ENCODE results near the gene NIPAL3.

The NIPAL3 gene

GRCh38 chr1:24415334-24415909 lies at the start of gene NIPAL3:
Gene NIPAL3, plus strand, starts transcription at chr1:24415802. Its CDS starts 3,746 bp downstream, at chr1:24419548.
- FAIRE-seq (peak; percentile 78), DNase-seq (ENCODE audit: low spot score) (peak; percentile 98)

GRCh38 chr1:24366707-24367106 lies 48.9 kb upstream of the NIPAL3 start:
- no peak for FAIRE-seq
- no peak for DNase-seq (ENCODE audit: low spot score)

GRCh38 chr1:24369199-24369598 lies 46.4 kb upstream of the NIPAL3 start:
- no peak for FAIRE-seq
- no peak for DNase-seq (ENCODE audit: low spot score)

GRCh38 chr1:24369801-24370200 lies 45.8 kb upstream of the NIPAL3 start:
- DNase-seq (ENCODE audit: low spot score), result no peak
- FAIRE-seq, result no peak

- FAIRE-seq (no peak), DNase-seq (ENCODE audit: low spot score) (no peak)
Observed at GRCh38 chr1:24373044-24373443, 42.6 kb upstream of the NIPAL3 start.

GRCh38 chr1:24373710-24374109 lies 41.9 kb upstream of the NIPAL3 start:
- FAIRE-seq (no peak), DNase-seq (ENCODE audit: low spot score) (no peak)

- FAIRE-seq (no peak), DNase-seq (ENCODE audit: low spot score) (no peak)
Observed at GRCh38 chr1:24374891-24375786, 40.5 kb upstream of the NIPAL3 start.

GRCh38 chr1:24379733-24380315 lies 35.8 kb upstream of the NIPAL3 start:
- no peak for DNase-seq (ENCODE audit: low spot score)
- no peak for FAIRE-seq

- DNase-seq (ENCODE audit: low spot score) (no peak), FAIRE-seq (no peak)
Observed at GRCh38 chr1:24380508-24380907, 35.1 kb upstream of the NIPAL3 start.

GRCh38 chr1:24381256-24381655 lies 34.3 kb upstream of the NIPAL3 start:
- FAIRE-seq (no peak), DNase-seq (ENCODE audit: low spot score) (no peak)

GRCh38 chr1:24382165-24382577 lies 33.4 kb upstream of the NIPAL3 start:
- no peak for DNase-seq (ENCODE audit: low spot score)
- FAIRE-seq, result no peak

- FAIRE-seq, result no peak
Observed at GRCh38 chr1:24383381-24383940, 32.1 kb upstream of the NIPAL3 start.

GRCh38 chr1:24384251-24385090 lies 31.1 kb upstream of the NIPAL3 start:
- DNase-seq (ENCODE audit: low spot score) (no peak), FAIRE-seq (no peak)

More at GRCh38 chr1:24383381-24383940, 32.1 kb upstream of the NIPAL3 start:
- no peak for DNase-seq (ENCODE audit: low spot score)

- FAIRE-seq (peak; percentile 60), DNase-seq (ENCODE audit: low spot score) (peak; percentile 60)
Observed at GRCh38 chr1:24385160-24385940, 30.3 kb upstream of the NIPAL3 start.

GRCh38 chr1:24386241-24386640 lies 29.4 kb upstream of the NIPAL3 start:
- no peak for FAIRE-seq
- DNase-seq (ENCODE audit: low spot score), result no peak

GRCh38 chr1:24386931-24387330 lies 28.7 kb upstream of the NIPAL3 start:
- no peak for FAIRE-seq
- DNase-seq (ENCODE audit: low spot score), result no peak

GRCh38 chr1:24387636-24388175 lies 27.9 kb upstream of the NIPAL3 start:
- FAIRE-seq (peak; percentile 38), DNase-seq (ENCODE audit: low spot score) (no peak)

GRCh38 chr1:24388331-24388885 lies 27.2 kb upstream of the NIPAL3 start:
- DNase-seq (ENCODE audit: low spot score) (no peak), FAIRE-seq (no peak)

GRCh38 chr1:24389231-24389678 lies 26.3 kb upstream of the NIPAL3 start:
- FAIRE-seq (no peak), DNase-seq (ENCODE audit: low spot score) (no peak)

Data from RCC 7860 (cell line).